HEK293 (cell line): Measurements from ENCODE around the gene NCOA7.

Experiments
- CTCF ChIA-PET: fragments of 350-600 bp; formaldehyde crosslinking; extraction: SDS; loops from one replicate; lab custom pipeline; 2021; ENCODE audit warnings: antibody characterized with exemption; lab: Yijun Ruan, JAX
- POLR2A ChIA-PET: fragments of 300-600 bp; formaldehyde crosslinking; extraction: SDS; loops from one replicate; lab custom pipeline; 2020; ENCODE audit warnings: antibody characterized with exemption, inconsistent platforms; lab: Yijun Ruan, JAX
- H3K27ac ChIP-seq: fragments of 200-500 bp; sonication (Bioruptor generic); 2 replicates; pipeline ENCODE4 v1.5.1; 2014; ENCODE audit warnings: low read depth, low read length, control low read depth, inconsistent platforms; ENCODE audit errors: extremely low read depth
- H3K36me3 ChIP-seq, 2 experiments: fragments of 200-500 bp in 1 of 2; sonication (Bioruptor generic) in 1 of 2; 1 replicate in 1 of 2; 2 replicates in 1 of 2; pipeline ENCODE4 v1.5.1; 2014 to 2017; ENCODE audit warnings: inconsistent platforms in 2 of 2, low read length in 2 of 2; ENCODE audit not compliant: control insufficient read depth in 2 of 2, insufficient read depth in 1 of 2
- H3K4me1 ChIP-seq: fragments of 200-500 bp; sonication (Bioruptor generic); 2 replicates; pipeline ENCODE4 v1.5.1; 2014; ENCODE audit warnings: mild to moderate bottlenecking, low read length, inconsistent platforms; ENCODE audit not compliant: control insufficient read depth, insufficient read depth
- H3K4me3 ChIP-seq: 2 replicates; pipeline ENCODE4 v1.5.1; 2011; ENCODE audit warnings: low read depth, mild to moderate bottlenecking, control low read depth, low read length, moderate library complexity
- H3K9me3 ChIP-seq: fragments of 200-500 bp; sonication (Bioruptor generic); 2 replicates; pipeline ENCODE4 v1.5.1; 2014; ENCODE audit warnings: low read depth, low read length, inconsistent platforms; ENCODE audit not compliant: control insufficient read depth, insufficient read depth
- HOXD13 ChIP-seq: sonication (generic); formaldehyde crosslinking; IDR thresholded peaks from 2 replicates; pipeline ENCODE4 v1.8.0; 2022; ENCODE audit warnings: missing genetic modification reagents, borderline replicate concordance
- SETDB1 ChIP-seq: IDR thresholded peaks from one replicate; pipeline ENCODE4 v1.6.1; 2017; ENCODE audit warnings: mild to moderate bottlenecking, low read length, moderate library complexity, mixed read lengths; ENCODE audit not compliant: insufficient read length
- SP3 ChIP-seq: fragments of 450-650 bp; formaldehyde crosslinking; IDR thresholded peaks from 2 replicates; pipeline ENCODE4 v1.5.1; 2016; ENCODE audit warnings: missing biosample characterization, missing genetic modification characterization
- ZNF146 ChIP-seq: fragments of 450-650 bp; formaldehyde crosslinking; IDR thresholded peaks from 2 replicates; pipeline ENCODE4 v1.5.1; 2016; ENCODE audit warnings: missing biosample characterization, missing genetic modification characterization
- ZNF529 ChIP-seq: fragments of 450-650 bp; formaldehyde crosslinking; IDR thresholded peaks from 2 replicates; pipeline ENCODE4 v1.5.1; 2017; ENCODE audit warnings: missing genetic modification characterization, missing biosample characterization; ENCODE audit not compliant: insufficient replicate concordance
- ZNF548 ChIP-seq: fragments of 450-650 bp; formaldehyde crosslinking; IDR thresholded peaks from 2 replicates; pipeline ENCODE4 v1.5.1; 2016; ENCODE audit warnings: missing biosample characterization, missing genetic modification characterization
- ZNF561 ChIP-seq: fragments of 450-650 bp; IDR thresholded peaks from 2 replicates; pipeline ENCODE4 v1.5.1; 2018; ENCODE audit warnings: missing biosample characterization, missing genetic modification characterization, borderline replicate concordance
- ZNF610 ChIP-seq: fragments of 450-650 bp; formaldehyde crosslinking; IDR thresholded peaks from 2 replicates; pipeline ENCODE4 v1.5.1; 2016; ENCODE audit warnings: missing biosample characterization, missing genetic modification characterization, borderline replicate concordance
- ZNF654 ChIP-seq: fragments of 450-650 bp; formaldehyde crosslinking; IDR thresholded peaks from 2 replicates; pipeline ENCODE4 v1.5.1; 2016; ENCODE audit warnings: low read depth, missing biosample characterization, missing genetic modification characterization
- ZNF658 ChIP-seq: fragments of 450-650 bp; formaldehyde crosslinking; IDR thresholded peaks from 2 replicates; pipeline ENCODE4; 2016; ENCODE audit warnings: missing biosample characterization, missing genetic modification characterization
- ZNF830 ChIP-seq: fragments of 450-650 bp; IDR thresholded peaks from 2 replicates; pipeline ENCODE4 v1.5.0; 2018; ENCODE audit warnings: missing biosample characterization, missing genetic modification characterization, low read depth, mild to moderate bottlenecking, moderate library complexity
- TF ChIP-seq, protein P1 (sequence below): fragments of 450-650 bp; formaldehyde crosslinking; IDR thresholded peaks from 2 replicates; pipeline ENCODE4 v1.5.1; 2016; ENCODE audit warnings: missing biosample characterization, missing genetic modification characterization
- TF ChIP-seq, protein P2 (sequence below): fragments of 450-650 bp; IDR thresholded peaks from 2 replicates; pipeline ENCODE4 v1.5.1; 2018; ENCODE audit warnings: missing biosample characterization, mild to moderate bottlenecking, missing genetic modification characterization
- TF ChIP-seq, protein P3 (sequence below): fragments of 450-650 bp; formaldehyde crosslinking; IDR thresholded peaks from 2 replicates; pipeline ENCODE4 v1.5.1; 2016; ENCODE audit warnings: missing biosample characterization, missing genetic modification characterization

Gene NCOA7

DNA sequence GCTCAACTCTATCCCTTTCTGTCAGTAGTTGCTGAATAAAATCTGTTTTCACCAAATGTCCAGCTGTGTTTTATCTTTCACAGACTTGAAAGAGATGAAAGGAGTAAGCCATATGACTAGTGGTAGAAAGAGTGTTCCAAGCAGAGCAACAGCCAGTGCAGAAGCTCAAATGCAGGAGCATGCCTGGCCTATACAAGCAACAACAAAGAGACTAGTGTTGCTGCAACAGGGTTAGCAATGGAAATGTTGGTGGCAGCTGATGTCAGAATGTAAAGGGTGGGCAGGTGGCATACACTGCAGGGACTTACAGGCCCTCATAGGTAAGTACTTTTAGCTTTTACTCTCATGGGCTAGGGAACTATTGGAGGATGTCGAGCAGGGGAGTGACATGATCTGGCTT lies 160.6 kb downstream of the NCOA7 start:
- H3K9me3 ChIP-seq = no peaks in the 10 kb centered on the region
- no peaks in the 10 kb centered on the region for H3K36me3 ChIP-seq
- TF ChIP-seq ZNF146 (tag by site-specific recombination) (no peak), HOXD13 (CRISPR knock-in tag) (no peak), ZNF658 (no peak)
- TF ChIP-seq, protein P1, sequence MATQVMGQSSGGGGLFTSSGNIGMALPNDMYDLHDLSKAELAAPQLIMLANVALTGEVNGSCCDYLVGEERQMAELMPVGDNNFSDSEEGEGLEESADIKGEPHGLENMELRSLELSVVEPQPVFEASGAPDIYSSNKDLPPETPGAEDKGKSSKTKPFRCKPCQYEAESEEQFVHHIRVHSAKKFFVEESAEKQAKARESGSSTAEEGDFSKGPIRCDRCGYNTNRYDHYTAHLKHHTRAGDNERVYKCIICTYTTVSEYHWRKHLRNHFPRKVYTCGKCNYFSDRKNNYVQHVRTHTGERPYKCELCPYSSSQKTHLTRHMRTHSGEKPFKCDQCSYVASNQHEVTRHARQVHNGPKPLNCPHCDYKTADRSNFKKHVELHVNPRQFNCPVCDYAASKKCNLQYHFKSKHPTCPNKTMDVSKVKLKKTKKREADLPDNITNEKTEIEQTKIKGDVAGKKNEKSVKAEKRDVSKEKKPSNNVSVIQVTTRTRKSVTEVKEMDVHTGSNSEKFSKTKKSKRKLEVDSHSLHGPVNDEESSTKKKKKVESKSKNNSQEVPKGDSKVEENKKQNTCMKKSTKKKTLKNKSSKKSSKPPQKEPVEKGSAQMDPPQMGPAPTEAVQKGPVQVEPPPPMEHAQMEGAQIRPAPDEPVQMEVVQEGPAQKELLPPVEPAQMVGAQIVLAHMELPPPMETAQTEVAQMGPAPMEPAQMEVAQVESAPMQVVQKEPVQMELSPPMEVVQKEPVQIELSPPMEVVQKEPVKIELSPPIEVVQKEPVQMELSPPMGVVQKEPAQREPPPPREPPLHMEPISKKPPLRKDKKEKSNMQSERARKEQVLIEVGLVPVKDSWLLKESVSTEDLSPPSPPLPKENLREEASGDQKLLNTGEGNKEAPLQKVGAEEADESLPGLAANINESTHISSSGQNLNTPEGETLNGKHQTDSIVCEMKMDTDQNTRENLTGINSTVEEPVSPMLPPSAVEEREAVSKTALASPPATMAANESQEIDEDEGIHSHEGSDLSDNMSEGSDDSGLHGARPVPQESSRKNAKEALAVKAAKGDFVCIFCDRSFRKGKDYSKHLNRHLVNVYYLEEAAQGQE (tag by site-specific recombination) = no peak
- no peak overlapping the region for H3K4me3 ChIP-seq
- CTCF ChIA-PET = interaction anchor here (0.6 to 5.3 kb wide), 13 partner anchors 11 to 640 kb away, joined by 3 to 31 read pairs (median 4); partner anchors contain the start of gene NCOA7
- no peak overlapping the region for H3K27ac ChIP-seq
- peaks cover 3% of the 10 kb centered on the region; the same call in 1 of the 2 replicates for H3K4me1 ChIP-seq
- POLR2A ChIA-PET = interaction anchor here (0.6 to 2.8 kb wide), 2 partner anchors 86 to 160 kb away, joined by 3 to 17 read pairs; partner anchors contain the start of gene NCOA7

DNA sequence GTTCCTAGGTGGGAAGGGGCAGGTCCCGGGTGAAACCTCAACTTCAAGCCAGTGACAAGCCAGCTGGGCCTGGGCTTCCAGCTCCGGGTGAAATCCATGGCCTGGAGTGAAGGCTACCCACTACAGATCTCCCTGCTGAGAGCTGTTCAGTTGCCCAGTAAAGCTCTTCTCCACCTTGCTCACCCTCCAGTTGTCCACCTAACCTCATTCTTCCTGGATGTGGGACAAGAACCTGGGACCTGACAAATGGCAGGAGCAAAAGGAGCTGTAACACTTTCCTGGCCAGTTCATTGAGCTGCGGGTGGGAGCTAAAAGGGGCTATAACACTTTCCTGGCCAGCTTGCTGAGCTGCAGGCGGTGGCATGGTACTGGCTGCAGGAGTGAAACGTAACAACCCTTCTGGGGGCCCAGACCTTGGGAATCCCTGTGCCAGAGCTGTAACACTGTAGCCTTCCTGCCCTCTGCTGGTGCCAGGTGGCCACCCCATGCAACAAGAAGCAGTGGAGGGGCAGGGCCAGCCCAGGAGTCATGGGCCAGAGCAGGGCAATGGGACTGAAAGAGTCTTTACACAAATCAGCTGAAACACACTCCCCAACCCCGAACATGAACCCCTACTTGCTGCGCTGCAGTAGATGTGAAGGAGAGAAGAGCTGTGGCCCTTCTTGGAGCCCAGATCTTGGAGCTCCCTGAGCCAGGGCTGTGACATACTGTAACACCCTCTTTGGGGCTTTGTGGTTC lies 162.2 kb downstream of the NCOA7 start:
- TF ChIP-seq ZNF561 (tag by site-specific recombination) = no peak
- no peak for TF ChIP-seq SP3
- peak; percentile 8 for TF ChIP-seq ZNF529 (tag by site-specific recombination)
- TF ChIP-seq, protein P2, sequence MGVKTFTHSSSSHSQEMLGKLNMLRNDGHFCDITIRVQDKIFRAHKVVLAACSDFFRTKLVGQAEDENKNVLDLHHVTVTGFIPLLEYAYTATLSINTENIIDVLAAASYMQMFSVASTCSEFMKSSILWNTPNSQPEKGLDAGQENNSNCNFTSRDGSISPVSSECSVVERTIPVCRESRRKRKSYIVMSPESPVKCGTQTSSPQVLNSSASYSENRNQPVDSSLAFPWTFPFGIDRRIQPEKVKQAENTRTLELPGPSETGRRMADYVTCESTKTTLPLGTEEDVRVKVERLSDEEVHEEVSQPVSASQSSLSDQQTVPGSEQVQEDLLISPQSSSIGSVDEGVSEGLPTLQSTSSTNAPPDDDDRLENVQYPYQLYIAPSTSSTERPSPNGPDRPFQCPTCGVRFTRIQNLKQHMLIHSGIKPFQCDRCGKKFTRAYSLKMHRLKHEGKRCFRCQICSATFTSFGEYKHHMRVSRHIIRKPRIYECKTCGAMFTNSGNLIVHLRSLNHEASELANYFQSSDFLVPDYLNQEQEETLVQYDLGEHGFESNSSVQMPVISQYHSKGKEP (tag by site-specific recombination) = no peak
- peak; percentile 94 for TF ChIP-seq SETDB1
- no peak for TF ChIP-seq ZNF548 (tag by site-specific recombination)
- no peak for TF ChIP-seq ZNF610
- peak; percentile 40 for TF ChIP-seq ZNF654
- TF ChIP-seq, all 188 proteins: peak for 3
- POLR2A ChIA-PET = interaction anchor here (0.6 to 2.8 kb wide), 3 partner anchors 162 to 1336 kb away, joined by 6 to 17 read pairs (median 6); partner anchors contain the start of gene NCOA7
- H3K27ac ChIP-seq = no peak overlapping the region
- no peaks in the 10 kb centered on the region for H3K36me3 ChIP-seq
- no peak overlapping the region for H3K4me3 ChIP-seq
- CTCF ChIA-PET = interaction anchor here (0.6 to 5.3 kb wide), 28 partner anchors 11 to 642 kb away, joined by 3 to 39 read pairs (median 4); partner anchors contain the start of genes HEY2 and NCOA7
- no peaks in the 10 kb centered on the region for H3K4me1 ChIP-seq
- H3K9me3 ChIP-seq = no peaks in the 10 kb centered on the region

DNA sequence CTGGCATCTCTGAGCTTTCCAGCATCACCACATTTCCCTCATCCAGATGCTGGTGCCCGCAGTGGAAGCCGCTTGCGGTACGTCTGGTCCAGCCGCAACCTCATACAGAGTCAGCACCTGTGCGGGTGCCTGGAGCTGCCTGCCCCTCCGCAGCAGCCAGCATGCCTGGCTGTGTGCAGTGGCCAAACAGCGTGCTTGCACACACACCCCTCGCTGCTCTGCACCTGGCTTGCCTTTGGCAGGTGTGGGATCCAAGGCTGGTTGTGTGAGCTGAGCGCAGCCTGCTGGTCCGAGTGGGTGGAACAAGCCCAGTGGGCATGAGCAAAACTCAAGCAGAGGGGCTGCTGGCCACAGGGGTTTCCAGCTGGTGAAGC lies 162.7 kb downstream of the NCOA7 start:
- no peak for TF ChIP-seq ZNF830
- TF ChIP-seq, protein P3, sequence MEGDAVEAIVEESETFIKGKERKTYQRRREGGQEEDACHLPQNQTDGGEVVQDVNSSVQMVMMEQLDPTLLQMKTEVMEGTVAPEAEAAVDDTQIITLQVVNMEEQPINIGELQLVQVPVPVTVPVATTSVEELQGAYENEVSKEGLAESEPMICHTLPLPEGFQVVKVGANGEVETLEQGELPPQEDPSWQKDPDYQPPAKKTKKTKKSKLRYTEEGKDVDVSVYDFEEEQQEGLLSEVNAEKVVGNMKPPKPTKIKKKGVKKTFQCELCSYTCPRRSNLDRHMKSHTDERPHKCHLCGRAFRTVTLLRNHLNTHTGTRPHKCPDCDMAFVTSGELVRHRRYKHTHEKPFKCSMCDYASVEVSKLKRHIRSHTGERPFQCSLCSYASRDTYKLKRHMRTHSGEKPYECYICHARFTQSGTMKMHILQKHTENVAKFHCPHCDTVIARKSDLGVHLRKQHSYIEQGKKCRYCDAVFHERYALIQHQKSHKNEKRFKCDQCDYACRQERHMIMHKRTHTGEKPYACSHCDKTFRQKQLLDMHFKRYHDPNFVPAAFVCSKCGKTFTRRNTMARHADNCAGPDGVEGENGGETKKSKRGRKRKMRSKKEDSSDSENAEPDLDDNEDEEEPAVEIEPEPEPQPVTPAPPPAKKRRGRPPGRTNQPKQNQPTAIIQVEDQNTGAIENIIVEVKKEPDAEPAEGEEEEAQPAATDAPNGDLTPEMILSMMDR (tag by site-specific recombination) = peak; percentile 33; the same call in 1 of the 2 replicates
- Histone ChIP-seq H3K4me3 (no peak overlapping the region), H3K9me3 (no peaks in the 10 kb centered on the region), H3K36me3 (no peaks in the 10 kb centered on the region), H3K4me1 (no peaks in the 10 kb centered on the region), H3K27ac (no peak overlapping the region)
- POLR2A ChIA-PET = interaction anchor here (0.6 to 2.8 kb wide), 3 partner anchors 163 to 1337 kb away, joined by 6 to 17 read pairs (median 6); partner anchors contain the start of gene NCOA7
- CTCF ChIA-PET = interaction anchor here (0.6 to 5.3 kb wide), 26 partner anchors 10 to 640 kb away, joined by 3 to 39 read pairs (median 4); partner anchors contain the start of genes HEY2 and NCOA7
